ENCODE data around the gene ZNF580. TPM values are rescaled to one million over a fixed set of nuclear protein-coding genes. Genes with fewer than 3 reads are reported as not detected.
A peak's percentile ranks its signal among the peaks of the same experiment; 100 is the strongest.

The ZNF580 gene
- total RNA-seq, 2 donors from 2014 or later: 49.7 to 70.5 TPM

DNA sequence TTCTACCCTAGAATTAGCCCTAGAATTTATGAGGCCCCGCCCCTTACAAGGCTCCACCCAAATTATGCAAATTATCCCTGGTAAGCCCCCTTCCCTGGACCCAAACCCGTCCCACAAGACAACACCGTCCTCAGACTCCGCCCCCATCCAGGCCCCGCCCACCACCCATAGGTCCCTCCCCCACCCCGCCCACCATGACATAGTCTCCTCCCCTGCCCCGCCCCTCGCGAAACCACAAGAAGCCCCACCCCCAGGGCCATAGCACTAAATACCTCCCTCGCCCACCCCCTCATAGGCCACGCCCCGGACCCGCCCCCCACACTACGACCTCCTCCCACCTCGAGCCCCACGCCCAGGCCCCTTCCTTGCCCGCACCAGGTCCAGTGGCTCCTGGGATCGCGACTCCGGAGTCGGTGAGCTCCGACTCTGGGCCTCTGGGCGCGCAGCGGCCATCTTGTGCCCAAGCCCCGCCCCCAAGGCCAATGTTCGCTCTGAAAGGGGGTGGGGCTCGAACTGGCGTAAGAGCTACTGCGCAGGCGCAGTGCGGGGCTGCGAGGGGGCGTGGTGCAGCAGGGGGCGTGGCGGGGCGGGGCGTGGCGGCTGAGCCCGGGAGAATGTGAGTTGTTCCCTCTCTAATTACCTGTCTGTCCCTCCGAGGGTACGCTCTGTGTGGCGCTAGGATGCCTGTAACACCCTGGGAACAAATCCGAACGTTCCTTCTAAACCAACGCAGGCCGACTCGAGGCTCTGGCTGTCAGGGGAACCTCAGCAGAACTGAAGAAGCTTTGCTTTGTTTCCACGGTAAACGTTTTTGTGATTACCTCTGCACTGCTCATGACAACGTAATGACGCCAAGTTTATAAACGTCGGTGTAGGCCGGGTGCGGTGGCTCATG is 16.4 kb upstream of the ZNF580 start, which contains the start of gene ZNF784:
Gene ZNF784 (minus strand): TSS at position 458 of the 895 bp plus-strand sequence. CDS start 5 bp downstream, at position 453.
- peak within 1 kb of the TSS; percentile 56 to 57 for H3K4me3 ChIP-seq
- intact Hi-C loops (cut with DNase I): no loop called here
- DNase-seq (ENCODE audit: low spot score): peak; percentile 93
- H3K27me3 ChIP-seq (replicated peaks; ENCODE audit: insufficient read depth): no peaks in the 10 kb centered on the region
- WGBS: under 1% methylated on average over 53 of the region's 56 CpGs
- no peaks in the 10 kb centered on the region for H3K36me3 ChIP-seq
- H3K27ac ChIP-seq: peak within 1 kb of the TSS; percentile 94 to 99
- no peaks in the 10 kb centered on the region for H3K9me3 ChIP-seq
- TF ChIP-seq, protein P1, sequence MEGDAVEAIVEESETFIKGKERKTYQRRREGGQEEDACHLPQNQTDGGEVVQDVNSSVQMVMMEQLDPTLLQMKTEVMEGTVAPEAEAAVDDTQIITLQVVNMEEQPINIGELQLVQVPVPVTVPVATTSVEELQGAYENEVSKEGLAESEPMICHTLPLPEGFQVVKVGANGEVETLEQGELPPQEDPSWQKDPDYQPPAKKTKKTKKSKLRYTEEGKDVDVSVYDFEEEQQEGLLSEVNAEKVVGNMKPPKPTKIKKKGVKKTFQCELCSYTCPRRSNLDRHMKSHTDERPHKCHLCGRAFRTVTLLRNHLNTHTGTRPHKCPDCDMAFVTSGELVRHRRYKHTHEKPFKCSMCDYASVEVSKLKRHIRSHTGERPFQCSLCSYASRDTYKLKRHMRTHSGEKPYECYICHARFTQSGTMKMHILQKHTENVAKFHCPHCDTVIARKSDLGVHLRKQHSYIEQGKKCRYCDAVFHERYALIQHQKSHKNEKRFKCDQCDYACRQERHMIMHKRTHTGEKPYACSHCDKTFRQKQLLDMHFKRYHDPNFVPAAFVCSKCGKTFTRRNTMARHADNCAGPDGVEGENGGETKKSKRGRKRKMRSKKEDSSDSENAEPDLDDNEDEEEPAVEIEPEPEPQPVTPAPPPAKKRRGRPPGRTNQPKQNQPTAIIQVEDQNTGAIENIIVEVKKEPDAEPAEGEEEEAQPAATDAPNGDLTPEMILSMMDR (IDR thresholded peaks at IDR 0.05): peak in 1 of 4 experiments; percentile 14
- TF ChIP-seq POLR2A (IDR thresholded peaks at IDR 0.05) (peak; percentile 60), POLR2AphosphoS5 (IDR thresholded peaks at IDR 0.05) (peak; percentile 90)
- H3K4me1 ChIP-seq (replicated peaks): no peaks in the 10 kb centered on the region

DNA sequence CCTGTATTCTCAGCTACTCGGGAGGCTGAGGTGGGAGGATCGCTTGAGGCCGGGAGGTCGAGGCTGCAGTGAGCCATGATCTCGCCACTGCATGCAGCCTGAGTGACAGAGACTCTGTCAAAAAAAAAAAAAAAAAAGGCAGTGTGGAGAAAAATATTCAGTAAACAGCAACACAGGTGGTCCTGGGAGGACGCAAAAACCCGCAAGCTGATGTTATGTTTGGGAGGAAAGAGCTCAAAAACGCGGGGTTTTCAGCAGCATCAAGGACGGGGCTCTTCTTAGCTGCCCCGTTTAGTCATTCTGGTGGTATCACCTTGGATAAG is 15.8 kb upstream of the ZNF580 start:
- TF ChIP-seq, protein P1 (IDR thresholded peaks at IDR 0.05): no peak
- TF ChIP-seq POLR2A (IDR thresholded peaks at IDR 0.05) (no peak), POLR2AphosphoS5 (IDR thresholded peaks at IDR 0.05) (no peak)
- Histone ChIP-seq H3K36me3 (no peaks in the 10 kb centered on the region), H3K4me1 (replicated peaks) (no peaks in the 10 kb centered on the region), H3K27ac (peak overlapping the region; percentile 94 to 99), H3K4me3 (peak overlapping the region; percentile 56 to 57), H3K9me3 (no peaks in the 10 kb centered on the region), H3K27me3 (replicated peaks; ENCODE audit: insufficient read depth) (no peaks in the 10 kb centered on the region)
- intact Hi-C loops (cut with DNase I): no loop called here
- WGBS: 29% methylated on average over 11 of the region's 11 CpGs
- no peak for DNase-seq (ENCODE audit: low spot score)

DNA sequence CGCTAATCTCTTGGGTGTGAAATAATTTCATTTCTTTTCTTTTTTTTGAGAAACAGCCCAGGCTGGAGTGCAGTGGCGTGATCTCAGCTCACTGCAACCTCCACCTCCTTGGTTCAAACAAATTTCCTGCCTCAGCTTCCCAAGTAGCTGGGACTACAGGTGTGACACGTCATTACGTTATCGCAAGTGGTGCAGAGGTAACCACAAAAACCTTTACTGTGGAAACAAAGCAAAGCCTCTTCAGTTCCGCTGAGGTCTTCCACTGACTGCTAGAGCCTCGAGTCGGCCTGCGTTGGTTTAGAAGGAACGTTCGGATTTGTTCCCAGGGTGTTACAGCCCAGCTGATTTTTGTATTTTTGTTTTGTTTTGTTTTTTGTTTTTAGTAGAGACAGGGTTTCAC is 14.5 kb upstream of the ZNF580 start:
- 88% methylated on average over 11 of the region's 11 CpGs for WGBS

DNA sequence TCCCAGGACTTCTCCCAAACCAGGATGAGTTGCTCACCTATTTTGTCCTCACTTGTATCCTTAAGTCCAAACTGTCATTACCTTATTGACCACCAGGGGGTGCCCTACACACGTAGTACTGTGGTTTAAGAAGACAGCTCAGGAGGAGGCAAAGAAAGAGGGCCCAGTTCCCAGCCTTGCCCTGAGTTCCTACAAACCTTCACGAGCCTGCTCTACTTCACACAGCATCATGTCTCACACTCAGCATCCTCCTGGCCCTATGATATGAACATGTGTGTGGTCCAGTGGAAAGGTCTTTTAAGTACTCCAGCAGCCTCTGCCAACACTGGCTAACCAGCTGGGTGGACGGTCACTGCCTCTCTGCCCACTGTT is 8.4 kb upstream of the ZNF580 start:
- Histone ChIP-seq H3K9me3 (no peaks in the 10 kb centered on the region), H3K27ac (peak overlapping the region in 1 of 2 donors; percentile 52), H3K36me3 (no peaks in the 10 kb centered on the region), H3K4me3 (no peak overlapping the region), H3K27me3 (replicated peaks; ENCODE audit: insufficient read depth) (no peaks in the 10 kb centered on the region), H3K4me1 (replicated peaks) (peaks cover 12% of the 10 kb centered on the region)
- TF ChIP-seq, protein P1 (IDR thresholded peaks at IDR 0.05): peak; percentile 79 to 91 (median 89)
- TF ChIP-seq POLR2AphosphoS5 (IDR thresholded peaks at IDR 0.05) (peak; percentile 73), POLR2A (IDR thresholded peaks at IDR 0.05) (no peak)
- peak; percentile 93 for DNase-seq (ENCODE audit: low spot score)
- intact Hi-C loops (cut with DNase I): loop anchor here (2.0 kb wide), 1 partner anchor 116 kb away; no protein-coding TSS in a partner anchor
- WGBS: 25% methylated on average over 3 of the region's 3 CpGs

More for the DNA sequence above, 14.5 kb upstream of the ZNF580 start:
- no peak for DNase-seq (ENCODE audit: low spot score)
- intact Hi-C loops (cut with DNase I): no loop called here
- no peaks in the 10 kb centered on the region for H3K36me3 ChIP-seq
- H3K9me3 ChIP-seq: no peaks in the 10 kb centered on the region
- TF ChIP-seq POLR2A (IDR thresholded peaks at IDR 0.05) (no peak), POLR2AphosphoS5 (IDR thresholded peaks at IDR 0.05) (no peak)
- TF ChIP-seq, protein P1 (IDR thresholded peaks at IDR 0.05): no peak
- no peak overlapping the region for H3K27ac ChIP-seq
- H3K4me1 ChIP-seq (replicated peaks): no peaks in the 10 kb centered on the region
- H3K4me3 ChIP-seq: no peak overlapping the region
- H3K27me3 ChIP-seq (replicated peaks; ENCODE audit: insufficient read depth): no peaks in the 10 kb centered on the region

Data from prostate gland (tissue), 2 donors.